CD4-positive, alpha-beta T cell treated with Interleukin-15 for 1 hour (primary cell): ENCODE measurements around the gene RALGPS1.
"Not testable (repeated sequence)": the region's sequence is repeated elsewhere in the genome, so short reads cannot be mapped to it uniquely, and the experiment has no call there.

Experiments used
- DNase-seq: peaks from one replicate; pipeline ENCODE4 v3.0.0-alpha.2; 2020

RALGPS1 gene

DNA sequence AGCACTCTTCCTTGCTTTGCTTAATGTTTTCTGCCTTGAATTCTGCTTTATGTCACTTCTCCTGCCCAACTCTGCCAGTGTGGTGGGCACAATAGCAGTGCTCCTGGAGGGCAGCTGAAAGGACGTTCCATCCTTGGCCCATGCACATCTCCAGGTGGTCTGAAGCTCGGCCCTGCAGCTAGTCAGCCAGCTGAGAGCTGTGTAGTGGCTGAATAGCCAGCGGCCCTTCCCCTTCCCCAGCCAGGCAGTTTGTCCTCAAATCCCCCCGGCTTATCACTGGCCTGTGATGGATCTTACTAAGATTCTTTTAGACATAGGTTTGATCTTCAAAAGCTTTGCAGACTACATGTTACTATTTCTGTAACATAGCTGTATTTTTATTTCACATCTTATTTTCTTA, 250.5 kb downstream of the RALGPS1 start:
- no peak for DNase-seq

GRCh38 chr9:127166111-127166510, 251.5 kb downstream of the RALGPS1 start:
- no peak for DNase-seq

DNA sequence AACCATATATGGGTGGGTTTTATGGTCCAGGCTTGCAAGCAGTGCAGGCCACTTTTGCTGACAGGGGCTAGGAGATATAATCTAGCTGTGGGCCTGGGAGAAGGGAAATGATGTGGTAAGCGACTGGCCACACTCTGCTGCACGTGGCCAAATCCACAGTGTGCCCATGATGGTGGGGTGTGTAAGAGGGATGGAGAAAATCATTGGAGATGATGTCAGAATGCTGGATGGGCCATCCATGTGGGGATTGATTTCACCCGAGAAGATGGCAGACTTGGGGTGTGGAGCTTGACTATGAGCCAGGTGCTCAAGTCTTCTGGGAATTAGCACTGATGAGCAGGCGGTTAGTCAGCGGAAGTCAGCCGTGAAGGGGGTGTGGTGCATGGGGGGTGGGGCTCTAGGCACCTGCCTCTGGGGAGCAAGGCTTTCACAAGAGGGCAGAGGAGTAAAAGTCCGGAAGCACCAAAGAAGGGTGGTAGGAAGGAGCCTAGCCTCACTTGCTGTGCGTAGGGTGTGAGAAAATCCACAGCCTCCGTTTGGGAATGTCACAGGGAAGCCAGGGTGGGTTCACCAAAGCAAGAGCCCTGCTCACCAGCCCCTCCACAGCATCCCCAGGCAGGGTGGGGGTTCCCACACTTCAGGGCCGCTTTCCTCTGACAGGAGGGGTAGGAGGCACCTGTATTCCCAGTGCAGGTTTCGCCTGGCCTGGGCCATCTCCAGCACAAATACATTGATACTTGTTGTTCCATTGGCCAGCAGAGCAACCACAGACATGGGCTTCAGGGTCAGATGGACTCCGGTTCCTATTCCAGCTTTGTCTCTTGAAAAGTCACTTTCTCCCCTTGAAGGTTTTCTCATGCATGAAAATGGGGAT, 252.3 kb downstream of the RALGPS1 start:
- peak; percentile 77 for DNase-seq

GRCh38 chr9:127167560-127168326, 253.2 kb downstream of the RALGPS1 start:
- DNase-seq = no peak

DNA sequence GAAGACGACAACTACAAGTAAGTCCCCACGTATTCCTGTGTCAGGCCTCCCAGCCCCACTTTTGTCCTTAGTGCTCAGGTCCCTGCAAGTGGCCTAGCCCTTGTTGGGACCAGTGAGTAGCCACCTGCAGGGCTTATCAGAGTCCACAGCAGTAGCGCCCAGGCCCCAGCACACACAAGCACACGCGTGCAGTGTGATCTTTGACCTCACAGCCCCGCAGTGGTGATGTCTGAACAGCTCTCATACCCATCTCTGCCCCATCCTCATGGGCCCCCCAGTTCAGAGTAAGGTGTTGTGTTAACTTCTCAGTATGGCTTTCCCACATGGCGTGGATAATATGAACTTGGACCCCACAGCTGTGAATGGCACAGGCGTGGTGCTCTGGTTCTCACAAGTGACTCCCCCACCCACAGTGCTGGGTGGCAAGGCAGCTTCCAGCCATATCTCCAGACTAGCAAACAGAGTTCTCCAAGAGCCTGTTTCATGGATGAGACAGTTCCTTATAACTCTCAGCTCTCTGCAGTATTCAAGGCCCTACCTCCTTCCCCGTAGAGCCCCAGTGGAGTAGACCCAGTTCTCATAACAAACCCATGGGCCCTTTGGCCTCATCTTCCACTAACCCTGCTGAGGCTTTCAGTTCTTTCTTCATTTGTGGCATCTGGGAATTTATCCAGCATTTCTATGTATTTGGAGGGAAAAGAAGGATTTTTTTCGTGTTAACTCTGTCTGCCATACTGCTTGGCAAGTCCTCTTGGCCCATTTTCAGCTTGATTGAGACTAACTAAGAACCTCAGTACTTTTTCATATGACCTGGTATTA, 254.4 kb downstream of the RALGPS1 start:
- no peak for DNase-seq

- no peak for DNase-seq
Observed at GRCh38 chr9:127169575-127169883, 254.9 kb downstream of the RALGPS1 start.

- no peak for DNase-seq
Observed at GRCh38 chr9:127170103-127170502, 255.5 kb downstream of the RALGPS1 start.

DNA sequence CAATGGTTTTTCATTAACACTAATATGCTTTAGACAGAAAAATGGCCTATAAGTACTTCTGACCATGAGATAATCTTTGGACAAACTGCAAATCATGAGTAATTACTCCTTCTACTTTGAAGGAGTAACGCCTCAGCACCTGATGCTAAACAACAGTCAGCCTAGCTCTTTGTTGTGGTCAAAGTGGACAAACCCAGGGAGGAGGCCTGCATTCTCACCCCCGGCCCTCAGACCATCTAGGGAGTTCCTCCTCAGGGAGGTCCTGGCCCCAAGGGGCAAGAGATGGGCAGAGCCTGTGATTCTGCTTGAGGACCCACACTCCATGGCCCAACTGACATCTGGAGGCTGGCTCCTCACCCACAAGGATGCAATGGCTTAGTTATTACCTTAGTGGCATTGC, 256.1 kb downstream of the RALGPS1 start:
- no peak for DNase-seq

DNA sequence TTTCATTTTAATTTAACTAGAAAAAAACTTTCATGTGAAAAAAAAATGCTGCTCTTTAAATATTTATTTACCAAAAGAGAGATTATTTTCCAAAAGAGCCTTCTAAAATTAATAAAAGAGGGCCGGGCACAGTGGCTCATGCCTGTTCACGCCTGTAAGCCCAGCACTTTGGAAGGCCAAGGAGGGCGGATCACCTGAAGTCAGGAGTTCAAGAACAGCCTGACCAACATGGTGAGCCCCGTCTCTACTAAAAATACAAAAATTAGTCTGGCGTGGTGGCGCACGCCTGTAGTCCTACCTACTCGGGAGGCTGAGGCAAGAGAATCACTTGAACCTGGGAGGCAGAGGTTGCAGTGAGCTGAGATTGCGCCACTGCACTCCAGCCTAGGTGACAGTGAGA, 256.8 kb downstream of the RALGPS1 start:
- not testable (repeated sequence) for DNase-seq

- no peak for DNase-seq
Observed at GRCh38 chr9:127172066-127172707, 257.6 kb downstream of the RALGPS1 start.

DNA sequence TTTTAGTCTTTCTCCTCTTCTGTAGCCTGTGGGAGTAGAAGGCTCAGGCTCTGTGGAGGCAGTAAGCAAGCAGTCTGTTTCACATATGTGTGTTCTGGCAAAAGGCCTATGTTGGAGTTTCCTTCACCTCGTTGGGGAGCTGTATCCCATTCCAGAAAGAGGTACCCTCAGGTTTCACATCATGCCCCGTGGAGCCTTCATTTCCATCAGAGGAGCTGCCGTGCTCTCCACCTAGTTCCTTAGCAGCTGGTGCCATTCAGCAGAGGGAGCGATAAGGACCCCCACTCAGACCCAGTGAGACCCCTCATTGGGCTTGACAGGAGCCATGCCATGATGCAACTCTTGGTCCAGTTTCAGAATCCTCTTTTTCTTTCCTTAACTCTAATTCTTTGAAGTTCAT, 258.5 kb downstream of the RALGPS1 start:
- DNase-seq = no peak

DNA sequence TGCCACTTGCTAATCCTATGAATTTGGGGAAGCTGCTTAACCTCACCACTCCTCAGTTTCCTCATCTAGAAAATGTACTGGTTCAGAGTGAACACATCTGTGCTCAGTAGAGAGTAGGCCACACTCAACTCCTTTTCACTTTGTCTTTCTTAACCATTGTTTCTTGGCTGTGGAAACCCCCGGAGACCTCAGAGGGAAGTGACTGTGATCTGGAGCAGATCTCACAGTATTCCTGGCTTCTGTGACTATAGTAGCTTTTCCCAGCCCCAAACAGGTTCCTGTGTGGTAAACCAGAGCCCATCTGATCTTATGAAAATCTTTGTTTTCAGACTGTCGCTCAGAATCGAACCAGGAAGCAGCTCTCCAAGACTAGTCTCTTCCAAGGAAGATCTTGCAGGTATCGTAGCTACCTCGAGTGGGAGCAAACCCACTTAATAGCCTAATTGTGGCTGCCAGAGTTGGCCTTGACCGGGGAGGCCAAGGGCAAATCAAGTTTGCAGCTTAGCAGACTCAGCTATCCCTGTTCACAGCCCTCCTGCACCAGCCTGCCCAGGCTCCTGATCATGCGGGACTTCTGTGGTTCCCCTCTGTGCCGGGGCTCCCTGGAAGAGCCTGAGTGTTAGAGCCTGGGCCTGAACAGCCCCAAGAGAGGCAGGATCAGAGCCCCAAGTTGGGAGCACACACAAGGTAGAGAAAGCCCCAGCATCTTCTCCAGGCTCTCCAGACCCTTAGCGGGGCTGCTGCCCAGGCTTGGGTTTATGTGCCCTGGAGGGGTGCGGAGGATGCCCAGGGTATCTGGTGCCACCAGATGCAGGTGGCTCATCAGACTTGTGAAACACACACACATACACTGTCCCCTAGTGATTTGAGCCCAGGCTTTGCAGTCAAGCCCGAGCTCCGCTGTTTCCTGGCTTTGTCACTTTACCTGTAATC, 260.1 kb downstream of the RALGPS1 start:
- DNase-seq = no peak

GRCh38 chr9:127175319-127175715, 260.7 kb downstream of the RALGPS1 start:
- no peak for DNase-seq

GRCh38 chr9:127175764-127176163, 261.2 kb downstream of the RALGPS1 start:
- DNase-seq = no peak

GRCh38 chr9:127176631-127177030, 262.0 kb downstream of the RALGPS1 start:
- DNase-seq = no peak

DNA sequence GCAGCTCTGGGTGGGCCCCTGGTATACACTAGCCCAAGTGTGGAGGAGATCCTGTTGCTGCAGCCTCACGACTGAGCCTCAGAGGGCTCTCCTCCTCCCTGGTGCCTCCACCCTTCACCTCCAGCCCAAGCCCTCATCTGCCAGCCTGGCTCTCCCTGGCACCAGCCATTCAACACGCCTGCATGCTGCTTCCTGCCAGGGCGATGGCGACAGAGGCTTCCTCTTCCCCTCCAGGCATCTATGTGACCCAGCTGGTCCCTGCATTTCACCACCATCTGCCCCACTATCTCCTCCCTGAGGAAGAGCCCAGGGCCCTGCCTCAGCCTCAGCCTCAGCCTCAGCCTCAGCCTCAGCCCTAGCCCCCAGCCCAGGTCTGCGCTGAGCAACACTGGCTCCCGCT, 262.6 kb downstream of the RALGPS1 start:
- DNase-seq = no peak

DNA sequence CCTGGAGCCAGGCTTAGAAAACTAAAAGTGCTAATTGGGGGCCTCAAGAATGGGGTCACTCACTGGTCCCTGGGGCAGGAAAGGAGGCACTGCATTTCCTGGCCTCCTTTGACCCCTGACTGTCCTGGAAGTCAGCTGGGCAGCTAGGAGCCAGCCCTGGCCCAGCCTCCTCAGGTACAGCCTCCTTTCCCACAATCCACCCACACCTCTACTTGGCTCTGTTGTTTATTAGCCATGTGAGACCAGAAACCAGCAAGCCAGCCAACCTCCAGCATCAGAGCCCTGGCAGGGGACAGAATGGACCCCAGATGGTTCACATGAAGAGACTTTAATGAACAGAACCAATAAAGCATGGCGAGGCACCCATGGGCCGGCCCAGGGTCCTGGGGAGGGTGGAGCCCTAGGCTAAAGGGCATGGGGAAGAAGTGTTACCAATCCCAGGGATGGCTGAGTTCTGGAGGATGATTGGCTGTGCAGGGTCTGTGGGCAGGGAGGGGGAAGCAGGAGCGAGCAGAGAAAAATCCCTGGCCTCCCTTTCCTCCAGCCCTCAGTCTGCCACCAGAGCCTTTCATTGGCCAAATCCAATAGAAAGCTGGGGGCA, 263.2 kb downstream of the RALGPS1 start:
- DNase-seq = no peak

DNA sequence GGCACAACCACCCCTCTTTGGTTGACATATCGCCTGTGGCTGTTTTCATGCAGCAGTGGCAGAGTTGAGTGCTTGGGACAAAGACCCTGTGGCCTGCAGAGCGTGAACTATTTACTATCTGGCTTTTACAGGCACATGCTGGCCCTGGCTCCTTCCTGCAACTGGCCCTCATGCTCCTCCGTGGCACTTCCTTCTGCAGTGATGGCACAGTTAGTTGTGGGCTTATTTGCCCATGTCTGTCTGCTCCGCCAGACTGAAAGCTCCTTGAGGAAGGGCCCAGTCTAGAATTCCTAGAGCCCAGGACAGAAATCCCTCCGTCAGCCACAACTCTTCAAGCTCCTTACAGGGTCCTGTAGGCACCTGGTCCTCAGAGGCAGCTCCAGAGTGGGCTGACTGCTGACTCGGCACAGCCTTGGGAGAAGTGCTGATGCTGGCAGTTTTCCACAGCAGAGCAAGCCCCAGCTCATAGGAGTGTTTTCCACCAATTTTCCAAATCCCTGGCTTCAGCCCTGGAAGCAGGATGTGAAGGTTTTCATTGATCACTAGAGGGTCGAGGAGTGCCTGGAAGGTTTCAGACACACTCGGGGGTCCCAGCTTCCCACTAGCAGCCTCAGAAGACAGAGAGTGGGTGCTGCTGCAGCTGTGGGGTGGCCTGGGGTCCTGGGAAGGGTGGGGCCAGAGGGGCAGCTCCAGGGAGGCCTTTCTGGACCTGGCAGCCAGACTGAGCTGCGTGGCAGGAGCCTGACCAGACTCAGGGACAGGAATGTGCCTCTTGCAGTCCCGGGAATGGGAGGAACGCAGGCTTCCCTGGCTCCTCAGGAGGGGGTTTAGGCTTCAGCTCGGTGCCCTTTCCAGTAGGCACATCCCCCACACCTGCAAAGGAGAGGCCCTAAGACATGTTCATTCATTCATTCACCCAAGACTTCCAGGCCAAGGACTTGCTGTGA, 264.4 kb downstream of the RALGPS1 start:
- no peak for DNase-seq

GRCh38 chr9:127179633-127180441, 265.3 kb downstream of the RALGPS1 start:
- DNase-seq = no peak
